IMR-90 (cell line): ENCODE results near the gene RXFP4. TPM values are rescaled to one million over a fixed set of nuclear protein-coding genes. Genes with fewer than 3 reads are reported as not detected.

ENCODE experiments used
- ATAC-seq: fragments of 200-7000 bp; cut with Tn5 transposase; 2 replicates; pipeline ENCODE4 v1.9.1; 2020; ENCODE audit warnings: low read depth, mild to moderate bottlenecking, moderate library complexity
- BruUV-seq: library from RNA; stranded (reverse); fragments of 400-500 nt; replicated peaks from 2 replicates; lab custom pipeline; 2021; lab: Mats Ljungman, UMichigan
- CTCF ChIA-PET: fragments of 300-600 bp; formaldehyde crosslinking; extraction: SDS; loops from one replicate; lab custom pipeline; 2021; ENCODE audit warnings: antibody characterized with exemption; lab: Yijun Ruan, JAX
- POLR2A ChIA-PET: fragments of 300-600 bp; sonication (Branson Sonifier 250); formaldehyde crosslinking; loops from one replicate; lab custom pipeline; 2022; ENCODE audit warnings: antibody characterized with exemption; ENCODE audit not compliant: unreplicated experiment; lab: Charles Lee
- DNase-seq: peaks from one replicate; pipeline ENCODE4 v3.0.0; 2013
- H2AFZ ChIP-seq: replicated peaks from 2 replicates; pipeline ENCODE3; 2013; ENCODE audit warnings: low read length, mild to moderate bottlenecking; ENCODE audit not compliant: poor library complexity
- H2AK5ac ChIP-seq: 2 replicates; pipeline ENCODE4 v1.6.1; 2013; ENCODE audit warnings: low read depth, low read length, inconsistent platforms
- H2AK9ac ChIP-seq: replicated peaks from 2 replicates; pipeline ENCODE3; 2013; ENCODE audit warnings: mild to moderate bottlenecking, low read depth, low read length, moderate library complexity; ENCODE audit not compliant: poor library complexity
- H2BK120ac ChIP-seq: 2 replicates; pipeline ENCODE4 v1.6.1; 2013; ENCODE audit warnings: low read depth, low read length, inconsistent platforms
- H2BK15ac ChIP-seq: 3 replicates; pipeline ENCODE4 v1.6.1; 2013; ENCODE audit warnings: low read depth, low read length, inconsistent platforms
- H2BK20ac ChIP-seq: 2 replicates; pipeline ENCODE4 v1.6.1; 2013; ENCODE audit warnings: low read depth, mild to moderate bottlenecking, inconsistent platforms, low read length, moderate library complexity
- H2BK5ac ChIP-seq: 2 replicates; pipeline ENCODE4 v1.6.1; 2013; ENCODE audit warnings: mild to moderate bottlenecking, low read depth, low read length, inconsistent platforms; ENCODE audit not compliant: poor library complexity, severe bottlenecking
- H3K14ac ChIP-seq: replicated peaks from 2 replicates; pipeline ENCODE4 v1.6.1; 2013; ENCODE audit warnings: low read depth, low read length, inconsistent platforms
- H3K18ac ChIP-seq: 2 replicates; pipeline ENCODE4 v1.6.1; 2013; ENCODE audit warnings: low read depth, low read length, control low read depth
- H3K23ac ChIP-seq: 2 replicates; pipeline ENCODE4 v1.6.1; 2013; ENCODE audit warnings: low read depth, low read length, inconsistent platforms
- H3K27ac ChIP-seq: 2 replicates; pipeline ENCODE4 v1.5.1; 2013; ENCODE audit warnings: mild to moderate bottlenecking, control low read depth, low read length; ENCODE audit not compliant: insufficient read depth
- H3K27me3 ChIP-seq: 2 replicates; pipeline ENCODE4 v1.6.1; 2013; ENCODE audit warnings: low read length; ENCODE audit not compliant: control insufficient read depth, insufficient read depth
- H3K36me3 ChIP-seq: 2 replicates; pipeline ENCODE4 v1.6.1; 2013; ENCODE audit warnings: low read length, mixed read lengths; ENCODE audit not compliant: control insufficient read depth, insufficient read depth
- H3K4ac ChIP-seq: 2 replicates; pipeline ENCODE4 v1.6.1; 2013; ENCODE audit warnings: low read depth, low read length, inconsistent platforms
- H3K4me1 ChIP-seq: 2 replicates; pipeline ENCODE4 v1.6.1; 2013; ENCODE audit warnings: low read length, mixed read lengths; ENCODE audit not compliant: control insufficient read depth, insufficient read depth
- H3K4me2 ChIP-seq: 2 replicates; pipeline ENCODE4 v1.6.1; 2013; ENCODE audit warnings: low read depth, mild to moderate bottlenecking, control low read depth, low read length, moderate library complexity
- H3K4me3 ChIP-seq: 2 replicates; pipeline ENCODE4 v1.5.1; 2013; ENCODE audit warnings: low read depth, mild to moderate bottlenecking, control low read depth, low read length, moderate library complexity; ENCODE audit not compliant: insufficient read depth
- H3K56ac ChIP-seq: 2 replicates; pipeline ENCODE4 v1.6.1; 2013; ENCODE audit warnings: low read length, inconsistent platforms; ENCODE audit not compliant: insufficient read depth; ENCODE audit errors: extremely low read depth
- H3K79me1 ChIP-seq, 2 experiments: 2 replicates each; pipeline ENCODE4 v1.6.1; 2013; ENCODE audit warnings: low read length in 2 of 2, inconsistent platforms in 1 of 2, low read depth in 1 of 2
- H3K9ac ChIP-seq: 2 replicates; pipeline ENCODE4 v1.6.1; 2013; ENCODE audit warnings: low read depth, low read length, control low read depth
- H3K9me1 ChIP-seq: 2 replicates; pipeline ENCODE4 v1.6.1; 2013; ENCODE audit warnings: low read length, inconsistent platforms; ENCODE audit not compliant: insufficient read depth
- H3K9me3 ChIP-seq: 2 replicates; pipeline ENCODE4 v1.6.1; 2013; ENCODE audit warnings: low read length; ENCODE audit not compliant: control insufficient read depth, insufficient read depth
- H4K20me1 ChIP-seq: 2 replicates; pipeline ENCODE4 v1.6.1; 2013; ENCODE audit warnings: low read length, inconsistent platforms; ENCODE audit not compliant: insufficient read depth
- H4K5ac ChIP-seq: 2 replicates; pipeline ENCODE4 v1.6.1; 2013; ENCODE audit warnings: mild to moderate bottlenecking, low read depth, low read length, control low read depth
- H4K8ac ChIP-seq, 2 experiments: 2 replicates each; pipeline ENCODE4 v1.6.1; 2013; ENCODE audit warnings: low read depth in 2 of 2, low read length in 2 of 2, control low read depth in 1 of 2, inconsistent platforms in 1 of 2
- H4K91ac ChIP-seq: 2 replicates; pipeline ENCODE4 v1.6.1; 2013; ENCODE audit warnings: low read depth, low read length, inconsistent platforms; ENCODE audit not compliant: insufficient read depth
- BHLHE40 ChIP-seq: fragments of 150-350 bp; IDR thresholded peaks from 2 replicates; pipeline ENCODE4 v1.6.1; 2016; ENCODE audit warnings: mild to moderate bottlenecking, low read depth, low read length
- CEBPB ChIP-seq: IDR thresholded peaks from 2 replicates; pipeline ENCODE4 v1.6.1; 2012; ENCODE audit warnings: low read depth, low read length, improper control_type of control experiment
- CHD1 ChIP-seq: IDR thresholded peaks from 2 replicates; pipeline ENCODE4 v1.6.1; 2012; ENCODE audit warnings: low read depth, low read length, improper control_type of control experiment
- CTCF ChIP-seq: conservative IDR thresholded peaks from 2 replicates; pipeline ENCODE4 v1.5.1; 2012; ENCODE audit warnings: mild to moderate bottlenecking, low read depth, low read length, improper control_type of control experiment
- ELK1 ChIP-seq: fragments of 150-350 bp; IDR thresholded peaks from 2 replicates; pipeline ENCODE4 v1.6.1; 2016; ENCODE audit warnings: low read depth, mild to moderate bottlenecking, low read length, moderate library complexity, borderline replicate concordance
- FOS ChIP-seq: fragments of 150-350 bp; IDR thresholded peaks from 2 replicates; pipeline ENCODE4 v1.6.1; 2016; ENCODE audit warnings: low read depth, low read length
- MAFK ChIP-seq: IDR thresholded peaks from 2 replicates; pipeline ENCODE4 v1.6.1; 2012; ENCODE audit warnings: low read depth, low read length, improper control_type of control experiment
- MAZ ChIP-seq: IDR thresholded peaks from 2 replicates; pipeline ENCODE4 v1.6.1; 2012; ENCODE audit warnings: low read depth, mild to moderate bottlenecking, low read length, improper control_type of control experiment, moderate library complexity, borderline replicate concordance
- MXI1 ChIP-seq: IDR thresholded peaks from 2 replicates; pipeline ENCODE4 v1.6.1; 2012; ENCODE audit warnings: low read depth, mild to moderate bottlenecking, low read length, moderate library complexity, borderline replicate concordance
- NFE2L2 ChIP-seq: fragments of 150-350 bp; IDR thresholded peaks from 2 replicates; pipeline ENCODE4 v1.6.1; 2016; ENCODE audit warnings: low read depth, mild to moderate bottlenecking, low read length
- POLR2A ChIP-seq: IDR thresholded peaks from 2 replicates; pipeline ENCODE4 v1.6.1; 2012; ENCODE audit warnings: mild to moderate bottlenecking, low read depth, low read length
- RAD21 ChIP-seq: IDR thresholded peaks from 2 replicates; pipeline ENCODE4 v1.6.1; 2012; ENCODE audit warnings: low read length, improper control_type of control experiment
- RCOR1 ChIP-seq: IDR thresholded peaks from 2 replicates; pipeline ENCODE4 v1.6.1; 2012; ENCODE audit warnings: mild to moderate bottlenecking, low read length, improper control_type of control experiment; ENCODE audit not compliant: insufficient replicate concordance
- RFX5 ChIP-seq: IDR thresholded peaks from 2 replicates; pipeline ENCODE4 v1.8.0; 2012; ENCODE audit warnings: low read depth, mild to moderate bottlenecking, low read length, moderate library complexity
- SMC3 ChIP-seq: fragments of 150-350 bp; IDR thresholded peaks from 2 replicates; pipeline ENCODE4 v1.6.1; 2016; ENCODE audit warnings: low read depth, mild to moderate bottlenecking, antibody characterized with exemption, low read length, moderate library complexity
- WGBS, 2 experiments: methylation state at CpG; one replicate each; pipeline versions ENCODE4 v1.1.5 to v1.1.7; 2013; ENCODE audit warnings: missing lambda C conversion rate in 2 of 2; ENCODE audit not compliant: insufficient read length in 1 of 2; ENCODE audit errors: extremely low coverage in 2 of 2; 5-methylcytosine and 5-hydroxymethylcytosine counted together
- dilution Hi-C: fragments of 300-500 bp; cut with HindIII; formaldehyde crosslinking; loops from one replicate; pipeline ENCODE4 v1.14.3; 2018; ENCODE audit warnings: low sequenced_read_pairs; ENCODE audit not compliant: unreplicated experiment
- in situ Hi-C: fragments of 300-500 bp; cut with MboI; formaldehyde crosslinking; loops from 3 replicates; pipeline ENCODE4 v1.14.3; 2019; ENCODE audit warnings: low sequenced_read_pairs, inconsistent platforms, mixed read lengths
- intact Hi-C: fragments of 100-400 bp; cut with micrococcal nuclease; formaldehyde crosslinking; loops from 2 replicates; pipeline ENCODE4 v1.10.0; 2022
- polyA plus RNA-seq, 3 experiments: library from polyadenylated mRNA; depleted of rRNA; stranded (reverse); fragments of >200 nt; gene quantifications; 2 replicates each; pipeline ENCODE4 v1.2.3, GENCODE V29; 2012; ENCODE audit warnings: low replicate concordance in 1 of 3
- total RNA-seq: library from RNA; depleted of rRNA; stranded (reverse); fragments of >200 nt; gene quantifications from 2 replicates; pipeline ENCODE4 v1.2.3, GENCODE V29; 2012
- TF ChIP-seq, protein P1 (sequence below): fragments of 150-350 bp; IDR thresholded peaks from 2 replicates; pipeline ENCODE4 v1.6.1; 2017; ENCODE audit warnings: mild to moderate bottlenecking, antibody characterized with exemption, low read length, low read depth

RXFP4 gene
- total and polyA plus RNA-seq, 2 of the 4 experiments (the other 2 are of a cell fraction): not detected

GRCh38 chr1:155952505-155952890 lies 11.1 kb downstream of the RXFP4 start:
- ATAC-seq: no peak
- Histone ChIP-seq H4K20me1 (peaks cover 23% of the 10 kb centered on the region; the same call in 1 of the 2 replicates), H2BK120ac (no peak overlapping the region), H3K9me3 (no peaks in the 10 kb centered on the region), H3K9me1 (peaks cover 11% of the 10 kb centered on the region; the same call in 1 of the 2 replicates), H2AK5ac (no peak overlapping the region), H3K9ac (no peak overlapping the region), H3K4me2 (no peak overlapping the region), H3K79me1 (peaks cover 35 to 50% of the 10 kb centered on the region in 2 experiments), H3K18ac (no peak overlapping the region), H2BK5ac (no peak overlapping the region), H3K14ac (no peak overlapping the region), H2AK9ac (no peak overlapping the region), H2BK20ac (no peak overlapping the region), H4K91ac (no peak overlapping the region), H3K27ac (no peak overlapping the region), H3K56ac (no peak overlapping the region), H3K27me3 (no peaks in the 10 kb centered on the region), H3K4me1 (no peaks in the 10 kb centered on the region), H3K4ac (no peak overlapping the region), H4K8ac (no peak overlapping the region), H4K5ac (no peak overlapping the region), H3K4me3 (no peak overlapping the region), H2BK15ac (no peak overlapping the region), H2AFZ (no peak overlapping the region), H3K23ac (no peak overlapping the region), H3K36me3 (peaks cover 77% of the 10 kb centered on the region)
- BruUV-seq: no TSS peak
- CTCF ChIA-PET: no interaction called here
- dilution Hi-C loops (no loop called here), intact Hi-C loops (no loop called here), in situ Hi-C loops (no loop called here)
- POLR2A ChIA-PET: no interaction called here
- DNase-seq: no peak
- TF ChIP-seq CEBPB (no peak), MXI1 (no peak), CHD1 (no peak), MAZ (no peak), NFE2L2 (no peak), CTCF (no peak), BHLHE40 (no peak), ELK1 (no peak), RAD21 (no peak), RFX5 (no peak), SMC3 (no peak), RCOR1 (no peak), MAFK (no peak), FOS (no peak), POLR2A (no peak)
- TF ChIP-seq, protein P1, sequence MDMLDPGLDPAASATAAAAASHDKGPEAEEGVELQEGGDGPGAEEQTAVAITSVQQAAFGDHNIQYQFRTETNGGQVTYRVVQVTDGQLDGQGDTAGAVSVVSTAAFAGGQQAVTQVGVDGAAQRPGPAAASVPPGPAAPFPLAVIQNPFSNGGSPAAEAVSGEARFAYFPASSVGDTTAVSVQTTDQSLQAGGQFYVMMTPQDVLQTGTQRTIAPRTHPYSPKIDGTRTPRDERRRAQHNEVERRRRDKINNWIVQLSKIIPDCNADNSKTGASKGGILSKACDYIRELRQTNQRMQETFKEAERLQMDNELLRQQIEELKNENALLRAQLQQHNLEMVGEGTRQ: no peak
- 99% methylated on average over 10 of the region's 13 CpGs; no CpG with 5 or more reads in 1 of the 2 experiments for WGBS, 2 experiments
